Astrocyte of the cerebellum (primary cell): ENCODE results near the gene MC1R.
"Not testable (repeated sequence)": the region's sequence is repeated elsewhere in the genome, so short reads cannot be mapped to it uniquely, and the experiment has no call there.

Experiments
- DNase-seq: peaks from one replicate; pipeline ENCODE4 v3.0.0-alpha.2; 2011; ENCODE audit warnings: low read depth
- H3K4me3 ChIP-seq: 2 replicates; pipeline ENCODE4 v1.5.1; 2011; ENCODE audit warnings: mild to moderate bottlenecking, low read depth, low read length, moderate library complexity
- CTCF ChIP-seq: IDR thresholded peaks from 2 replicates; pipeline ENCODE4 v1.5.1; 2012; ENCODE audit warnings: low read length, low read depth, moderate library complexity, mild to moderate bottlenecking; ENCODE audit errors: missing control alignments
- in situ Hi-C: cut with HindIII; loops from 2 replicates; pipeline ENCODE4 v1.10.0; 2017; ENCODE audit warnings: low sequenced_read_pairs

Gene MC1R

GRCh38 chr16:89910717-89911354, 7.8 kb upstream of the MC1R start:
- in situ Hi-C loops, result no loop called here
- no peak for TF ChIP-seq CTCF
- H3K4me3 ChIP-seq, result no peak overlapping the region
- DNase-seq, result no peak

- in situ Hi-C loops, result no loop called here
- no peak for DNase-seq
- TF ChIP-seq CTCF, result no peak
- H3K4me3 ChIP-seq, result no peak overlapping the region
Observed at GRCh38 chr16:89911375-89911774, 7.3 kb upstream of the MC1R start.

GRCh38 chr16:89912143-89912542, 6.5 kb upstream of the MC1R start:
- in situ Hi-C loops, result no loop called here
- TF ChIP-seq CTCF, result no peak
- no peak for DNase-seq
- no peak overlapping the region for H3K4me3 ChIP-seq

- no peak overlapping the region for H3K4me3 ChIP-seq
- TF ChIP-seq CTCF, result no peak
- no peak for DNase-seq
- in situ Hi-C loops, result no loop called here
Observed at GRCh38 chr16:89912627-89913026, 6.0 kb upstream of the MC1R start.

GRCh38 chr16:89913408-89914387, 5.0 kb upstream of the MC1R start:
- no peak overlapping the region for H3K4me3 ChIP-seq
- no peak for TF ChIP-seq CTCF
- in situ Hi-C loops, result no loop called here
- no peak for DNase-seq

GRCh38 chr16:89914642-89915285, 3.9 kb upstream of the MC1R start:
- DNase-seq, in situ Hi-C loops, H3K4me3 ChIP-seq: not testable (repeated sequence)
